Urothelium cell line (cell line): Measurements from ENCODE around the gene CALHM3.
A peak's percentile ranks its signal among the peaks of the same experiment; 100 is the strongest.

Experiments
- DNase-seq: peaks from one replicate; pipeline ENCODE4 v3.0.0; 2011; ENCODE audit warnings: low spot score, mixed read lengths
- FAIRE-seq: peaks from 2 replicates; lab custom pipeline; 2011; peaks lifted over from hg19 to GRCh38; lab: Jason Lieb, UNC

Gene CALHM3

DNA sequence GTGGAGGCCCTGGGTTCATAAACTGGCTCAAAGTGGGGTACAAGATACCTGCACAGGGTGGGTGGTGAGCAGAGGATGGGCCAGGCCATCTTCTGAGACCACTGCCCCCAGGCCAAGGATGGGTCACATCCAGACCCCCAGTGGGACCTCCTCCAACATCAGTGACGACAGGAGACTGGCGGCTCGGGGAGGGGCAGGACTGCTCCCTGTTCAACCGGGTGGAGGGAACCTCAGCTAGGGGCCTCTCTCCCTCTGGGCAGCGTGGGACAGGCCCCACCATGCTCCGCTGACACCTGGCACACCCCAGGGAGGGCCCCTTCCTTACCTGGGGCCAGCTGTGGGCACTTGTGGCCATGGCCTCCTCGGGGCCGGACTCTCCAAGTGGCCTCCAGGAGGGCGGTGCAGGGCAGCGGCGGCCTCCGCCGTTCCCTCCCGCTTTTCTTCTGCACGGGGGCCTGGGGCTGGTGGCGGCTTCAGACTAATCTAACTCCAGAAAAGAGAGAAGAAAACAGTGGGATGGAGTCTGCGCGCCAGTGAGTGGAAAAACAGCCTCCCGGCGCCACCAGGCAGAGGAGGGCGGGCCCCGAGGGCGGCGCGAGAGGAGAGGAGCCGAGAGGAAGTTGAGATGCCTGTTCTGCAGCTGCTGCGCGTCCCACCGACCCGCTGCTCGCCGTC, 27.1 kb downstream of the CALHM3 start, which contains the start of gene CALHM2:
Gene CALHM2, minus strand, starts transcription at position 540 of the 675 bp plus-strand sequence. CDS start 2,429 bp downstream, outside the sequence.
- DNase-seq (peak; percentile 50), FAIRE-seq (no peak)

DNA sequence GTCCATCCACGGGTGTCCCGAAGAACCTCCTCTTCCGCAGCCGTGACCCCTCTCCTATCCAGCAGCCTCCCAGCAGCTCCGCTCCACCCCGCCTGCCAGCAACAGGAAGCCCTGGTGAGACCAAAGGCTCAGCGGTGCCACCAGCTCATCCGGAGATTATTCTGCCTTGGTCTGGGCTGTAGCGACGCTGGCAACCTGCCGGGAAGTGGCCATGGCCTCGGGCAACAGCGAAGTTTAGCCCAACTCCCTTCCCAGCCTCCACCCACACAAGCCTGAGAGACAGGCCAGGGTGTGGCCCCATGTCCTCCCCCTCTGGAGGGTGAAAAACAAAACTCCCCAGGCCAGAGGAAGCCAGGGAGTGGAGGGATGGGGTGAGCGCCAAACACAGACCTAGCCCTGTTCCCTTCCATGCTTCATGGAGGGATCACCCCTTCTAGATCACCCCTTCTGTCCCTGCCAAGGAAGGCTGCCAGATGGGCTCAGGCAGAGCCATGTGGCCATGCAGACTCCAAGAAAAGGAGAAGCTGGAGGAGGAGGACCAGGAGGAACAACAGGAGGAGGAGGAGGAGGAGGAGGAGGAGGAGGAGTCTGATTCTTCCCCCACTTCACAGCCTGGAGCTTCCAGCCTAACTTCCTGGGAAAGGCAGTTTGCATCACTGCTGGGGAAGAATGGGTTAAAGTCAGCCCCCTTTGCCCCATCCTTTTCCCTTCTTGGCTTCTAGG, 27.8 kb downstream of the CALHM3 start:
- peak; percentile 29 for DNase-seq
- no peak for FAIRE-seq

DNA sequence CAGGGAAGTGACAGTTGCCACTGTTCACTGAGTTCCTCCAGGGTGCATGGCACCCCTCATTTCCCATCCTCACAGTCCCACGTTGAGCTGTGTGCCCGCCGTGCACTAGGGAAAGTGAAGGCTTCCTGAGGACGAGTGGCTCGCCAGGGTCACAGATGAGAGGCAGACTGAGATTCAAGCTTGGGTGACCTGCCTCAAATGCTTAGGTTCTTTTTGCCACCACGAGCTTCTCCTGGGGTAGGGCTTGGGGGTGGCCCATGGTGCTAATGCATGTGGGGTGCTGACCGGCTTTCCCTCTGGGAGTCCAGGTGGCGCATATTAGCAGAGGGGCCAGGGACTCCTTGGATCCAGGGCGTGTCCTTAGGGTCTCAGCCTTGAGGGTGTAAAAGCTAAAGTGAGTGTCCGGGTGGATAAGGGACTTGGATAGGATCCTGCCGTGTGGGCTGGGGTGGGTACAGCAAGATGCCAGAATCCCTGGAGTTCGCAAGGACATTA, 28.8 kb downstream of the CALHM3 start:
- FAIRE-seq (no peak), DNase-seq (no peak)

DNA sequence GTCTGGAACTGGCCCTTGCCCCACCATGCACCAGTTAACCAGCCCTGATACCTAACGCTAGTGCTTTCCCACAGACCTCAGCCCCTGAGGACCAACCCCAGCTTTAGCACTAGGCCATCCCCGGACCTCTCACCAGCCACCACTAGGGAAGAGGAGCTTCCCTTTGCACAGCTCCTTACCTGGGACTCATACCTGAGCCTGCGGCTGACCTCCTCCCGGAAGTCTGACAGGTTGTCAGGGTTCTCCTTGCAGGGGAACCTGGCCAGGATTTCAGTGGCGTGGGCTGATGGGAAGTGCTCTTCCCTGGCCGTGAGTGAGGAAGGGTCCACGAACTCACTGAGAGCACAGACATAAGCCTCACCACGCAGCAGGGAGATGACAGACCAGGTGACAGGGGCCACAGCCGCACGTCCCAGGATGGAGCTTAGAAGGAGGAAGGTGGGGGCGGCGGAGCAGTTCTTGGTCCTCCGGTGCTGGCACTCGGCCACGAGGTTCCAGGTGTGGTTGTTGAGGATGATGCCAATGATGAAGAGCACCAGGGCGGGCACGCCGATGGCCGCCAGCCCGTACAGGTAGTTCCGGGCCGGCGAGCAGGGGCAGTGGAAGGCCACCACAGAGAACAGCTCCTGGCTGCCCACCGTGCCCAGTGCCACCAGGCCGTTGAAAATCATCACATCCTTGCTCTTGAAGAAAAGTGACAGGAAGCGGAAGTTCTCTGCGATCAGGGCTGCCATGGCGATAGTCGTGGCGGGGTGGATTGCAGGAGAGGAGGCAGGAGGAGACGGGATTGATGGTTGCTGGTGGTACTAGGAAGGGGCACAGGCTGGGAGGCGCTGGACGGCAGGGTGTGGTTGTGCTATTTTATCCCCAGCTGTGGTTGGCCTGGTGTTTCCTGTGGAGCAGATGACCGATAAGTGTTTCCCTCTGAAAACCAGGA, 29.6 kb downstream of the CALHM3 start:
- no peak for DNase-seq
- FAIRE-seq = no peak

DNA sequence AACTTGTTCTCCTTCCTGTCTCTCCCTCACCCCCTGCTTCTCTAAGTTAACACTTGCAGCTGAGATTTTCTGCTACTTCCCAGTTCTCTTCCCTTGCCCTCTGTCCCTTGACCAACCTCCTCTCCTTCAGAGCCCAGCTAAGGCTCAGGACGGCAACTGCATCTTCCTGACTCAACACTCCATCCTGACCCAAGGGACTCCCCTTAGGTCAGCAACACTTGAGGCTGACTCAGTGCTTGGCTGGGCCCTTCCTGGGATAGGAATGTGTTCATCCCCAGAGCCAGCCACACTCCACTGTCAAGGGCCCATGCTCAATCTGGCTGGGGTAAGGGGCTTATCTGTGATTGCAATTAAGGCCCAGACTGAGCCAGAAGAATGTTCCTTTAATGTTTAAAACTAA, 30.3 kb downstream of the CALHM3 start:
- DNase-seq (no peak), FAIRE-seq (no peak)

DNA sequence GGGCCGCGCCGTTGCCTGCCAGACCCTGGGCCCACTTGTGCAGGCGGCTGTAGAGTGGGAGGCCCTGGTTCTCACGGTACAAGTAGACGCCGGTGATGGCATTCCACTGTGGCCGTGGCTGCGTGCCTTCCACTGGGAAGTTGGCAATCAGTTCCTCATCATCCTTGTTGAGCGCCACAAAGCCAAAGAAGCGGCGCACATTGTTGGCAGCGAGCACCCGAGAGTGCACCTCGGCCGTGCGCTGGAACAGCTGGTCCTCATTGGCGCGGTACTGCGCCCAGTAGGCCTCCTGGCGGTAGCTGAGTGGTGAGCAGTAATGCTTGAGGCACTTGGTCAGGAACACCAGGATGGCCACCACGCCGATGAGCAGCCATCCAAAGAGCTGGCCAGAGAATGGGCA, 31.9 kb downstream of the CALHM3 start:
- no peak for FAIRE-seq
- DNase-seq = no peak

DNA sequence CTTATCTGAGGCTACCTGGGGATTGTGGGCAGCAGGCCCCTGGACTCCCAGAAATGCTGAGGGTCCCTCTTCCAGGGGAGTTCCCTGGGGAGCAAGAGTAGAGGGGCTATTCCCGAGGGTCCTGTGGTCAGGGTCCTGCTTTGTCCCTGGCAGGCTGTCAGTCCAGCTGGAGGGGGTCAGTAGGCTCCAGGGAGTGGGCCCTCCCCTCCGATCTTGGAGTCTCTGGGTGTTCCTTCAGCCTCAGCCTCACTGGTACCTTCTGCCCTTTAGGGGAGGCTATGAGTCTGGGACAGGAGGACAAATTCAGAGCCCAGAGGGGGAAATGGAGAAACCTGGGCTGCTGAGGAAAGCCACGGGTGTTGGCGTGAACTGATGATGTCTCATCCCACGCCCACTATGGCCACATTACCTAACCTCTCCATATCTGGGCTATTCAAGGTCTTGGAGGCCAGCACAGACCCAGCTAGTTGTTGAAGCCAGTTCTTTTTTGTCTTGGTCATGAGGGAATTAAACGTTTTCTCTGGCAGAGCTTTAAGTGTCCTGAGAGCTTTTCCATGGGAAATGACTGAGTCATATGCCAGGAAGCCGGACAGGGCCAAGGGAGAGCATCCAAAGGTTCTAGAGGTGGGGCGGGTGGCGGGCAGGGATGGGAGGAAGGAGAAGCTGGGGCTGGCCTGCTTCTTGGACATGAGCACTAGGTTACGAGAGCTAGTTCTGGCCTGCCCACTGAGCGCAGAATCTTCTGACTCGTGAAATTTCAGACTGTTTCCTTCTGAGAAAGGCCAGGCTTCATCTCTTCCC, 33.1 kb downstream of the CALHM3 start:
- FAIRE-seq (no peak), DNase-seq (no peak)

DNA sequence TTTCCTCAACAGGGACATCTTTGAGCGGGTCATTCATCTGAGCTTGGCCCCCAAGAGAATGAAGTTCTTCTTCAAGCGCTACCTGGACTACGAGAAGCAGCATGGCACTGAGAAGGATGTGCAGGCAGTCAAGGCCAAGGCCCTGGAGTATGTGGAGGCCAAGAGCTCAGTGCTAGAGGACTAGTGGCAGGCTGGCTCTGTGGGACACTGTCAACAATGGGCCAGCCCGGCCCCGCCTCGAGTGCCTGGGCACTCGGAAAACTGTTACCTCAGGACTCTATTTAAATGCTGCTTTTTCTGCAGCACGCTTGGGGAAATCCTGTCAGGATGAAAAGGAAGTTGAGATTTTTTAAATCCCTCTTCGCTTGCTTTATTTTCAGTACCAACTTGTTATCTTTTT, 33.7 kb downstream of the CALHM3 start:
- FAIRE-seq = no peak
- DNase-seq = no peak

DNA sequence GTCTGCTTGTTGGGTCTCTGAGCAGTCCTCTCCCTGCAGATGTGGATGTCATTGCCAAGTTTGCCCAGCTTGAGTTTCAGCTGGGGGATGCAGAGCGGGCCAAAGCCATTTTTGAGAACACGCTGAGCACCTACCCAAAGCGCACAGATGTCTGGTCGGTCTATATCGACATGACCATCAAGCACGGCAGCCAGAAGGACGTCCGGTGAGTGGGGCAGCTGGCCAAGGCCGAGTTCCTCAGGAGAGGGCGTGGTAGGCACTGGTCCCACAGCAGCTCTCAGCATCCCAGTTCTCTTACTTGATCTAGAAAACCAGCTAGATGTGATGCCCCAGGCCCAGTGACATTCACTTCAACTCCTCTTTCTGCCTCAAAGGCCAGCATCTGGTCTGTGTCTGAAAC, 34.6 kb downstream of the CALHM3 start:
- FAIRE-seq = no peak
- DNase-seq = no peak

DNA sequence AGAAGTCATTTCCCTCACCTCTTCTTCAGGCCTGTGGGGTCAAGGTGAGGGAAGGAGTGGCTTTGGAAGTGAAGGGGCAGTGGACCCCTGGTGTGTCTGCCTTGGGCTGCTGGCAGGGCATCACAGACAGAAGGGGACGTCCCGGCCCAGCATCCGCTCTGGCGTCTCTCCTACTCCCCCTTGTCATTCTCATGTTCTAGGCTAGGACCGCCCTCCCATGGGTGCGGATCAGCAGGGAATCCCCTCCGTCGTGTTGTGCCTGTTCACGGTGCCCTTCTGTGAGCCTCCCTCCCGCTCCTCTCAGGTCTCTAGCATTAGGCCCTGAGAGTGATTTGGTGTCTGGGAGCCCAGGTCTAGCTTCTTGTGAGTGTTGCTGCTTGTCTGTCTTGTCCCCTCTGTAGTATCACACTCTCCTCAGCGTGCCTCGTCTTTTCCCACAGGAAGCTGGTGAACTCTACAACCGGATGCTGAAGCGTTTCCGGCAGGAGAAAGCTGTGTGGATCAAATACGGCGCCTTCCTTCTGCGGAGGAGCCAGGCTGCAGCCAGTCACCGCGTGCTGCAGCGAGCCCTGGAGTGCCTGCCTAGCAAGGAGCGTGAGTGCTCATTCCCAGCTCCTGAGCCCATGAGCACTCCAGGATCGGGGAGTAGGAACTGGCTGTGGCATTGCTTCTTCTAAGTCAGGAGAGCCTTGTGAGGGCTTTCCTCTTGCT, 35.4 kb downstream of the CALHM3 start:
- FAIRE-seq = peak; percentile 20
- DNase-seq = no peak

DNA sequence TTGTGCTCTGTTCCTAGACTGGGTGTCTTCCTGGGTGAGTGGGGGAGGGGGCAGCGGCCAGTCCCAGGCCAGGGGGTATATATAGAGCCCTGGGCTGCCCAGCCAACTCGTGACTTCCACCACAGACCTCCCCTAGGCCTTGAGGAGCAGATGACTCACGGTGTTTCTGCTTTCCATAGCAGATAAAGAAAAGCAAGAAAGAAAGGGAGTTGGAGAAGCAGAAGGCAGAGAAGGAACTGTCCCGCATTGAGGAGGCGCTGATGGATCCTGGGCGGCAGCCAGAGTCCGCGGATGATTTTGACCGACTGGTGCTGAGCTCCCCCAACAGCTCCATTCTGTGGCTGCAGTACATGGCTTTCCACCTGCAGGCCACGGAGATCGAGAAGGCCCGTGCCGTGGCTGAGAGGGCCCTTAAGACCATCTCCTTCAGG, 37.0 kb downstream of the CALHM3 start:
- FAIRE-seq (peak; percentile 35), DNase-seq (no peak)

DNA sequence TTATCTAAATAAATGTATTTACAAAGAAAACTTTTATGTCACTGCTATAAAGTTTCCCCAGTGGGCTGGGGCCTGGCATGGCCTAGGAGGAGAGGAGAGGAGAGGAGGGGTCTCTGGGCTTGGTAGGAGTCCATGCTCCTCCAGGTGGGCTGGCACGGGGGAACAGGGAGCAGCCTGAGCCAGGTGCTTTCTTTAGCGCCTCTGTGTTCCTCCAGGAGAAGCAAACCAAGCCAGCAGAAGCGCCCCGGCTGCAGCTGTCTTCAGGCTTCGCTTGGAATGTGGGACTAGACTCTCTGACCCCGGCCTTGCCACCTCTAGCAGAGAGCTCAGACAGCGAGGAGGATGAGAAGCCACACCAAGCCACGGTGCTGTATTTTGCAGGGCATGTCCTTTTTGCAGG, 37.4 kb downstream of the CALHM3 start:
- FAIRE-seq = no peak
- no peak for DNase-seq

DNA sequence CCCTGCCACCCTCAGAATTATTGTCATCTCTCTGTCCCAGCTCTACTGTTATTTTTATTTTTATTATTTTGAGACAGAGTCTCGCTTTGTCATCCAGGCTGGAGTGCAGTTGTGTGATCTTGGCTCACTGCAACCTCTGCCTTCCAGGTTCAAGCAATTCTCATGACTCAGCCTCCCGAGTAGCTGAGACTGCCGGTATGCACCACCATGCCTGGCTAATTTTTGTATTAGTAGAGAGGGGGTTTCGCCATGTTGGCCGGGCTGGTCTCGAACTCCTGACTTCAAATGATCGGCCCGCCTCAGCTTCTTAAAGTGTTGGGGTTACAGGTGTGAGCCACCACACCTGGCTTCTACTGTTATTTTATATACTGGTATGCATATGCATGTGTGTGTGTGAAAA, 37.8 kb downstream of the CALHM3 start:
- DNase-seq (no peak), FAIRE-seq (no peak)

DNA sequence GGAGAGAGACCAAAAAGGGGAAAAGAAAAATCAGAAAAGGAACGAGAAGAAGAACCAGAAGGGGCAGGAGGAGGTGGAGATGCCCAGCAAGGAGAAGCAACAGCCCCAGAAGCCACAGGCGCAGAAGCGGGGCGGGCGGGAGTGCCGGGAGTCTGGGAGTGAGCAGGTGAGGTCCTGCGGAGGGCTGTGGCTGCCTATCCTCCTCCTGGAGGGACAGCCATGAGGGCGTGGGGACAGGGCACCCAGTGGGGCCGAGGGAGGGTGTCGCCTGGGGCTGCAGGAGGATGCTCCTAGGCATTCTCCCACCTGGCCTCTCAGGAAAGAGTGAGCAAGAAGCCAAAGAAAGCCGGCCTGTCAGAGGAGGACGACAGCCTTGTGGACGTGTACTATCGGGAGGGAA, 38.6 kb downstream of the CALHM3 start:
- DNase-seq = no peak
- no peak for FAIRE-seq

DNA sequence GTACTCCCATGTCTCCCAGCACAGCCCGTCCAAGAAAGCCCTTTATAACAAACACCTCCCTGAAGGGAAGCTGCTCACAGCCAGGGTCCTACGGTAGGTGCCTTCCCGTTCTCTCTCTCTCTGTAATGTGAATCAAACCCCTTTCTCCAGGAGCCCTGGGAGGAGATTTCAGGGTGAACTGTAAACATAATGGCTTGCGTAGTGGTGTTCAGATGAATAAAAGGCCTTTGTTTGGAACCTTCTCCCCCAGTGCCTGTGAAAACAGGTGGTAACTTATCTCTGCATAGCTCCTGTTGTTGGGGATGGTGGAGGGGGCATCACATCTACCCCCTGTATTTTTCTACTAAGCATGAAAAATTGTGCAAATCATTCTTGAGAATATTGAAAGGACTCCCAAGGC, 39.3 kb downstream of the CALHM3 start:
- DNase-seq (no peak), FAIRE-seq (no peak)

DNA sequence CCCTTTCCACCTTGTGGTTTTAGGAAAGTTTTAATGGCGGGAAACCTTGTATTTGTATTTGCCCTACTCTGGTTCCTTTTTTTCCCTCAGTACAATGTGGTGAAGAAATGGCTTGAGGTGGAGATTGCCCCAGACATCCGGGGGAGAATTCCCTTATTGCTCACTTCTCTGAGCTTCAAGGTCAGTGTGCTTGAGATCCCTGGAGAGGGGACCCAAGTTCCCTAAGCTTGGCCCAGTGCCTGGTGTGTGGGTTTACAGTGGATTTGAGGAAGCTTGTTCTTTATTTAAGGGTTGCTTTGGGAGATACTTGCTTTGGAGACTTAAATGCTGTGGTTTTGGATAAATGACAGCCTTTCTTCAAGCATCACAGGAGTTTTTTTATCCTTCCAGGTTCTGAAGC, 45.2 kb downstream of the CALHM3 start:
- DNase-seq = no peak
- no peak for FAIRE-seq

DNA sequence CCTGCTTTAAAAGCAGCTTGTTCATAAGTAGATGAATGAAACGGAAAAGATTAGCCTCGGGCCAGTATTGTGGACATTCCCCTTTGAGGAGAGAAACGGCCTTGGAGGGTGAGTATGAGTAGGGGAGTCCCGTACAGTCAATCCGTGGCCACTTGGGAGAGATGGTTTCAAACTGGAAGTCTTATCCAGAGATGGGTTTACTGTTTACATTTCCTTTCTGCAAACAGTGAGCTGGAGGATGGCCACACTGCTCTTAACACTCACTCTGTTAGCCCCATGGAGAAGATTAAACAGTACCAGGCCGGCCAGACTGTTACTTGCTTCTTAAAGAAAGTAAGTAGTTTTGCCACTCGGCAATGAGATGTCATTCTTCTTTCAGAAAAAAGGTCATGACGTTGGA, 47.1 kb downstream of the CALHM3 start:
- no peak for DNase-seq
- no peak for FAIRE-seq

DNA sequence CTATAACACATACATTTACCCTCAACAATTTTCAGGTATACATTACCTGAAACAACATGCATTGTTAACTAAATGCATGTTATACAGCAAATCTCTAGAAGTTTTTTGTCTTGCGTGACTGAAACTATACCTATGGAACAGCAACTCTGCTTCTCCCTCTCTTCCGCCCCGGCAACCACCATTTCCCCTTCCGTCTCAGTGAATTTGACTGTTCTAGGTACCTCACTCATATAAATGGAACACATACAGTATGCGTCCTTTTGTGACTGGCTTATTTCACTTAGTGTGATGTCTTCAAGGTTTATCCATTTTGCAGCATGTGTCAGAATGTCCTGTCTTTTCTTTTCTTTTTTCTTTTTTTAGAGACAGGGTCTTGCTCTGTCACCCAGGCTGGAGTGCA, 49.4 kb downstream of the CALHM3 start:
- FAIRE-seq = no peak

DNA sequence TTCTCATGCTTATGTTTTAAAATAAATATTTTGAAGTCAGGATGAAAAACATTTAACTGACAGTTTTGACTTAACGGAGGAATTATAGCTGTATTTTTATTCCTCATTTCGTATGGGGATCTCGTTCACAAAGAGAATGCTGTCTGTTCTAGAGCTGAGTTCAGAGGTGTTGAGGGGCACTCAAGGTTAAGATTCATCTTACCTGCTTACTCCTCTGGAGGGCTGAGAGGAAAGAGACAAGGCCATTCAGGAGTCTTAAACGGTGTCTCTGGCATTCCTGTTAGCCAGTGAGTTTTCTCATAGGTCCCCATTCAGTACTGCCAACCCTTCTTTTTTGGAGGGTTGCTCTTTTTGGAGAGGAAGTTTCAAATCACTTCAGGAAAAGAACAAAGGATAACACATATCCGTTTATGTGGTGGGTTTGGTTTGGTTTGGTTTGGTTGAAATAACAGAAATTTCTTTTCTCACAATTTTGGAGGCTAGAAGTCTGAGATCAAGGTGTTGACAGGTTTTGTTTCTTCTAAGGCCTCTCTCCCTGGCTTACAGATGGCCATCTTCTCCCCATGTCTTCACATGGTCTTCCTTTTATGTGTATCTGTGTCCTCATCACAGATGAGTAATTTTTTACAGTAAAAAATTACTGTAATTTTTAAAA, 49.9 kb downstream of the CALHM3 start:
- DNase-seq (no peak), FAIRE-seq (no peak)

More for the DNA sequence above, 49.4 kb downstream of the CALHM3 start:
- no peak for DNase-seq
